Measurements from ENCODE around the gene NEGR1.

GRCh38 chr1:71850515-71850914, 431.8 kb downstream of the NEGR1 start:
- TF ChIP-seq POLR2A (IDR thresholded peaks at IDR 0.05) (no peak), CTCF (IDR thresholded peaks at IDR 0.05) (no peak)

Data from Peyer's patch (tissue), 4 donors.